C4-2B (cell line): Measurements from ENCODE around the gene FCER1G.

Experiments used
- ZFX ChIP-seq: fragments of 450-650 bp; IDR thresholded peaks from 2 replicates; pipeline ENCODE4 v1.6.1; 2017
- TF ChIP-seq, protein P1 (sequence below): fragments of 450-650 bp; conservative IDR thresholded peaks from 2 replicates; pipeline ENCODE4 v1.5.1; 2017; ENCODE audit warnings: mild to moderate bottlenecking

DNA sequence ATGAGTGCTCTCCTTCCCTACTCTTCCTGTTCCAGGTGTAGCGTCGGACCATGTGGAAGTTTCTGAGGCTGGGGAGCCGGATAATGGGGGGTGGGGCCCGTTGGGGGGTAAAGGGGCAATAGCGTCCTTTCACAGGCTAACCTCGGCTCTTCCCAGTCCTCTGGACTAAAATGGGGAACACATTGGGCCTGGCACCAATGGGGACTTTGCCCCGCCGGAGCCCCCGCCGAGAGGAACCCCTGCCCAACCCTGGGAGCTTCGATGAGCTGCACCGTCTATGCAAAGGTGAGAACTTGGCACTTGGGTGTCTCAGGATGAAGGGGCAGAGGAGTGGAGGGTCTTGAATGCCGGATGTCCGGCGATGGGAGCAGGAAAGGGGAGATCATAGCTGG is 11.2 kb downstream of the FCER1G start:
- TF ChIP-seq, protein P1, sequence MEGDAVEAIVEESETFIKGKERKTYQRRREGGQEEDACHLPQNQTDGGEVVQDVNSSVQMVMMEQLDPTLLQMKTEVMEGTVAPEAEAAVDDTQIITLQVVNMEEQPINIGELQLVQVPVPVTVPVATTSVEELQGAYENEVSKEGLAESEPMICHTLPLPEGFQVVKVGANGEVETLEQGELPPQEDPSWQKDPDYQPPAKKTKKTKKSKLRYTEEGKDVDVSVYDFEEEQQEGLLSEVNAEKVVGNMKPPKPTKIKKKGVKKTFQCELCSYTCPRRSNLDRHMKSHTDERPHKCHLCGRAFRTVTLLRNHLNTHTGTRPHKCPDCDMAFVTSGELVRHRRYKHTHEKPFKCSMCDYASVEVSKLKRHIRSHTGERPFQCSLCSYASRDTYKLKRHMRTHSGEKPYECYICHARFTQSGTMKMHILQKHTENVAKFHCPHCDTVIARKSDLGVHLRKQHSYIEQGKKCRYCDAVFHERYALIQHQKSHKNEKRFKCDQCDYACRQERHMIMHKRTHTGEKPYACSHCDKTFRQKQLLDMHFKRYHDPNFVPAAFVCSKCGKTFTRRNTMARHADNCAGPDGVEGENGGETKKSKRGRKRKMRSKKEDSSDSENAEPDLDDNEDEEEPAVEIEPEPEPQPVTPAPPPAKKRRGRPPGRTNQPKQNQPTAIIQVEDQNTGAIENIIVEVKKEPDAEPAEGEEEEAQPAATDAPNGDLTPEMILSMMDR, result no peak
- TF ChIP-seq ZFX, result no peak
